Transverse colon (tissue), 4 donors: Measurements from ENCODE around the gene CARMIL3.

Source experiments
- CTCF ChIP-seq, 5 experiments: fragments of 200-600 bp in 3 of 5; fragments of 450-650 bp in 2 of 5; sonication (generic) in 3 of 5; IDR thresholded peaks; 1 replicate in 2 of 5; 2 replicates in 3 of 5; pipeline ENCODE4 v1.5.1; 2016 to 2017; ENCODE audit warnings: antibody characterized with exemption in 5 of 5, inconsistent platforms in 3 of 5, mild to moderate bottlenecking in 2 of 5, moderate library complexity in 1 of 5
- EP300 ChIP-seq: sonication (generic); formaldehyde crosslinking; IDR thresholded peaks from one replicate; pipeline ENCODE4 v1.6.1; 2017; ENCODE audit warnings: antibody characterized with exemption, low read depth
- POLR2A ChIP-seq: fragments of 450-650 bp; IDR thresholded peaks from one replicate; pipeline ENCODE4 v1.6.1; 2016; ENCODE audit warnings: antibody characterized with exemption, mild to moderate bottlenecking, moderate library complexity
- POLR2AphosphoS5 ChIP-seq, 3 donors: sonication (generic); formaldehyde crosslinking; IDR thresholded peaks; one replicate each; pipeline ENCODE4 v1.6.1; 2016; ENCODE audit warnings: antibody characterized with exemption in 3 of 3

GRCh38 chr14:24069411-24069735 lies 17.6 kb downstream of the CARMIL3 start:
- no peak for TF ChIP-seq CTCF (IDR thresholded peaks at IDR 0.05)
- no peak for TF ChIP-seq POLR2A
- TF ChIP-seq EP300, result no peak
- no peak for TF ChIP-seq POLR2AphosphoS5 (IDR thresholded peaks at IDR 0.05)
